Measurements from ENCODE around the gene CTLA4. TPM values are rescaled to one million over a fixed set of nuclear protein-coding genes. Genes with fewer than 3 reads are reported as not detected.

CTLA4 gene
- polyA plus RNA-seq, 1 donor (not counting 4 experiments of a cell fraction or from before 2014, with no cell fraction given) = not detected

- no peak overlapping the region for H3K4me3 ChIP-seq (ENCODE audit: control insufficient read depth in 2 of 3, extremely low read depth in 1 of 3, insufficient read depth in 2 of 3, low read depth in 1 of 3, low read length in 3 of 3)
- TF ChIP-seq CTCF (optimal IDR thresholded peaks at IDR 0.05 in 1 of 3, IDR thresholded peaks at IDR 0.05 in 1 of 3, conservative IDR thresholded peaks at IDR 0.05 in 1 of 3; ENCODE audit: extremely low read depth in 1 of 3, insufficient read depth in 2 of 3, low read length in 3 of 3) (no peak), EZH2 (IDR thresholded peaks at IDR 0.05; ENCODE audit: low read length) (no peak)
- H3K4me1 ChIP-seq (ENCODE audit: control insufficient read depth, extremely low read depth, insufficient read depth, low read length) = no peaks in the 10 kb centered on the region
- H3K36me3 ChIP-seq (ENCODE audit: control insufficient read depth in 2 of 2, extremely low read depth in 1 of 2, insufficient read depth in 2 of 2, low read length in 2 of 2) = no peaks in the 10 kb centered on the region
- dilution Hi-C loops (cut with MboI; ENCODE audit: extremely low pct_ligation_motif_present, low sequenced_read_pairs) = no loop called here
- H3K27ac ChIP-seq (ENCODE audit: control insufficient read depth, insufficient read depth, low read length) = no peak overlapping the region
- no peak for FAIRE-seq
- peaks cover 5% of the 10 kb centered on the region for H3K9me3 ChIP-seq (ENCODE audit: control insufficient read depth, low read depth, low read length)
- no peaks in the 10 kb centered on the region for H3K79me2 ChIP-seq (ENCODE audit: control insufficient read depth, insufficient read depth, low read length)
- H3K9ac ChIP-seq (ENCODE audit: control insufficient read depth, extremely low read depth, insufficient read depth, low read length) = no peak overlapping the region
- no peak overlapping the region for H2AFZ ChIP-seq (ENCODE audit: control insufficient read depth, low read length)
- no peaks in the 10 kb centered on the region for H3K9me1 ChIP-seq (ENCODE audit: control insufficient read depth, extremely low read depth, insufficient read depth, low read length)
- H3K4me2 ChIP-seq (ENCODE audit: control insufficient read depth, extremely low read depth, insufficient read depth, low read depth, low read length) = no peak overlapping the region
- no peaks in the 10 kb centered on the region for H3K27me3 ChIP-seq (ENCODE audit: control insufficient read depth, extremely low read depth, insufficient read depth, low read length)
- no peak for DNase-seq (ENCODE audit: low read depth, low spot score)
- H4K20me1 ChIP-seq (ENCODE audit: control insufficient read depth, extremely low read depth, insufficient read depth, low read length) = no peaks in the 10 kb centered on the region
Measured at GRCh38 chr2:203904022-203904421, 36.5 kb downstream of the CTLA4 start.

- no peak overlapping the region for H3K9ac ChIP-seq (ENCODE audit: control insufficient read depth, extremely low read depth, insufficient read depth, low read length)
- DNase-seq (ENCODE audit: low read depth, low spot score) = no peak
- H3K27ac ChIP-seq (ENCODE audit: control insufficient read depth, insufficient read depth, low read length) = no peak overlapping the region
- H3K9me3 ChIP-seq (ENCODE audit: control insufficient read depth, low read depth, low read length) = peaks cover 5% of the 10 kb centered on the region
- no peaks in the 10 kb centered on the region for H4K20me1 ChIP-seq (ENCODE audit: control insufficient read depth, extremely low read depth, insufficient read depth, low read length)
- no peak overlapping the region for H3K4me2 ChIP-seq (ENCODE audit: control insufficient read depth, extremely low read depth, insufficient read depth, low read depth, low read length)
- no peaks in the 10 kb centered on the region for H3K79me2 ChIP-seq (ENCODE audit: control insufficient read depth, insufficient read depth, low read length)
- no peaks in the 10 kb centered on the region for H3K36me3 ChIP-seq (ENCODE audit: control insufficient read depth in 2 of 2, extremely low read depth in 1 of 2, insufficient read depth in 2 of 2, low read length in 2 of 2)
- H3K27me3 ChIP-seq (ENCODE audit: control insufficient read depth, extremely low read depth, insufficient read depth, low read length) = no peaks in the 10 kb centered on the region
- FAIRE-seq = no peak
- no peaks in the 10 kb centered on the region for H3K9me1 ChIP-seq (ENCODE audit: control insufficient read depth, extremely low read depth, insufficient read depth, low read length)
- H3K4me3 ChIP-seq (ENCODE audit: control insufficient read depth in 2 of 3, extremely low read depth in 1 of 3, insufficient read depth in 2 of 3, low read depth in 1 of 3, low read length in 3 of 3) = no peak overlapping the region
- no peak overlapping the region for H2AFZ ChIP-seq (ENCODE audit: control insufficient read depth, low read length)
- TF ChIP-seq EZH2 (IDR thresholded peaks at IDR 0.05; ENCODE audit: low read length) (no peak), CTCF (optimal IDR thresholded peaks at IDR 0.05 in 1 of 3, IDR thresholded peaks at IDR 0.05 in 1 of 3, conservative IDR thresholded peaks at IDR 0.05 in 1 of 3; ENCODE audit: extremely low read depth in 1 of 3, insufficient read depth in 2 of 3, low read length in 3 of 3) (no peak)
- dilution Hi-C loops (cut with MboI; ENCODE audit: extremely low pct_ligation_motif_present, low sequenced_read_pairs) = no loop called here
- H3K4me1 ChIP-seq (ENCODE audit: control insufficient read depth, extremely low read depth, insufficient read depth, low read length) = no peaks in the 10 kb centered on the region
Measured at GRCh38 chr2:203905656-203906055, 38.1 kb downstream of the CTLA4 start.

Data from keratinocyte (primary cell).